GM21423 (cell line): ENCODE results near the gene MMP23B.
"Not testable (repeated sequence)": the region's sequence is repeated elsewhere in the genome, so short reads cannot be mapped to it uniquely, and the experiment has no call there.

Source experiments
- ATAC-seq: cut with Tn5 transposase; IDR thresholded peaks from one replicate; pipeline ENCODE4 v1.9.1; 2021; ENCODE audit warnings: mild to moderate bottlenecking, moderate library complexity; ENCODE audit not compliant: unreplicated experiment

Gene MMP23B

GRCh38 chr1:1629430-1630190 is 2.4 kb upstream of the MMP23B start:
- peak; percentile 5 for ATAC-seq

DNA sequence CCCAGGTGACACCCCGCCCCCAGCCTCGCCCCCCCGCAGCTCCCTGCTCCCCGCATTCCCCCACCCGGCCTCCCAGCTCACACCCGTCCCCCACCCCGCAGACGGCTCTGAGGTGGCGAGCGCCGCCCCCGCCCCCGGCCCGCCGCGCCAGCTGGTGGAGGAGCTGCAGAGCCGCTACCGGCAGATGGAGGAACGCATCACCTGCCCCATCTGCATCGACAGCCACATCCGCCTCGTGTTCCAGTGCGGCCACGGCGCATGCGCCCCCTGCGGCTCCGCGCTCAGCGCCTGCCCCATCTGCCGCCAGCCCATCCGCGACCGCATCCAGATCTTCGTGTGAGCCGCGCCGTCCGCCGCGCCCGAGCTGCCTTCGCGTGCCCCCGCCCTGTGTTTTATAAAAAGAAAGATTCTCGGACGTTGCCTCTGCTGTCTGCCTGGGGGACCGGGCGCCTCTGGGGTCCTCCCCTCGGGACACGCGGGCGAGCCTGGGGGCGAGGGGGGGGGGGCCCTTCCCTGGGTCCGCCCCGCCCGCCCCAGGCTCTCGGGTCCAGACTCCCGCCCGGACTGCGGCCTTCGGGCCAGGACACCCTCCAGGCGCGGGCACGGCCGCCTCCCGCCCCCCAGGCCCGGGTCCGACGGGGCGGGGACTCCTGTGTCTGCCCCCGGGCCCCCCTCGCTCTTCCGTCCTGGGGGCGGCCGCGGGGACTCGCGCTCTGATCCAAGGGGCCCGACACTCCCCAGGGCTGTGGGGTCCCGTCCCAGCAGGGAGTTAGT is 1.6 kb upstream of the MMP23B start:
- ATAC-seq: peak; percentile 77

GRCh38 chr1:1630965-1631781 is 800 bp upstream of the MMP23B start:
- ATAC-seq: no peak

GRCh38 chr1:1633409-1633808 is 1.4 kb downstream of the MMP23B start:
- not testable (repeated sequence) for ATAC-seq

DNA sequence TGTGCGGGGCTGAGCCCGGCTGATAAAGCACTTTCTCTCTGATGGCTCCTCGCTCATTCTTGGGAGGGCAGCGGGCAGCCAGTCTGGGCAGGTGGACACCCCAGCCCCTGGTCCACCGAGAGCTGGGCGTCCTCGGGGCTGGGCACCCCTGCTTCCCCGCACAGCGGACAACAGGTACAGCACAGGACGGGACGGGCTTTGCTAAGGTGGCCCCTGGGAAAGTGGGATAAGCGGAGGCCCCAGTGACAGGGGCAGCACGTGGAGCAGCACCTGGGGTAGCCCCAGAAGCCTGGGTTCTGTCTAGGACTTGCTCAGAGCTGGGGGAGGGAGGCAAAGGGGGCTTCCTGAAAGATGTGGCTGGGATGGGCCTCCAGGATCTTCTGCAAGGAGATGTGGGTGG is 2.6 kb downstream of the MMP23B start:
- not testable (repeated sequence) for ATAC-seq

DNA sequence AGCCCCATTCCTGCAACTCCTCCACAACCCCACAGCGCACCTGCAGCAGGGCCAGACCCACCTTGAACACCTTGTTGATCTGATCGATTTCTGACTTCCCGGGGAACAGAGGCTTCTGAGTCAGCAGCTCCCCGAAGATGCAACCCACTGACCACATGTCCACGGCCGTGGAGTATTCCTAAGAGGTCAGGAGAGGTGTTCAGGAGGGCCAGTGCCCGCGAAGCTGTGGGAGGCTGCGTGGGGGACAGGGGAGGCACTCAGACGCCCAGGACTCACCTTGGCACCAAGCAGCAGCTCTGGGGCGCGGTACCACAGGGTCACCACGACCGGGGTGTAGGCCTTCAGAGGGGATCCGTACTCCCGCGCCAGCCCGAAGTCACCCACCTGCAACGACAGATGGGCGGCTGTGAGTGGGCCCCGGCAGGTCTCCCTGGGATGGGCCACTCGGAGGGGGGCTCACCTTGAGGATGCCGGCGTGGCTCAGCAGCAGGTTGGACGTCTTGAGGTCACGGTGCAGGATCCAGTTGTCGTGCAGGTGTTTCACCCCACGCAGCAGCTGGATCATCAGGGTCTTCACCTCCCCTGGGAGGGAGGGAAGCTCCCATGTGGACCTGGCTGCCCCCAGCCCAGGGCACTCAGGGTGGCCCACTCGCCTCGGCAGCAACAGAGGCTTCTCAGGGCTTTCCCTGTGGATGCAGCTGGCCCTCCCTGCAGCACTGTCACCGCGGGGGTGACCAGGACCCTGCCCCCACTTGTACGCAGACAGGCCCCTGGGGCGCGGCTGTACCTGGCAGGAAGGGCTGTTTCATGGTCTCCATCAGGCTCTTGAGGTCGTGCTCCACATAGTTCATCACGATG is 4.9 kb downstream of the MMP23B start:
- not testable (repeated sequence) for ATAC-seq

- ATAC-seq: not testable (repeated sequence)
Observed at GRCh38 chr1:1637479-1637875, 5.5 kb downstream of the MMP23B start.

DNA sequence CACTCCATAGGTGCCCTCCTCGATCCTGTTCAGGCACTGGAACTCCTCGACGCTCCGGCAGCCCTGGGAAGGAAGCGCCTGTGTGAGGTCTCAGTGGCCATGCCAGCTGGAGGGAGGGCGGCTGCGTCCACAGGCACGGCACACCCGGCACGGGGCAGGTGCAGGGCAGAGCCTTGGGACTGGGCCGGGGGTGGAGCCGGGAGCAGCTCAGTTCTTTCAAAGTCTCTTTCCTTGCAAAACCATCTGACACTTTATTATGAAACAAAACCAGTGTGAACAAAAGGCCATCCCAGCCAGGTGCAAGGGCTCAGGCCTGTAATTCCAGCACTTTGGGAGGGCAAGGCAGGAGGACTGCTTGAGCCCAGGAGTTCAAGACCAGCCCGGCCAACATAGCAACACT is 6.6 kb downstream of the MMP23B start:
- not testable (repeated sequence) for ATAC-seq

- ATAC-seq: not testable (repeated sequence)
Observed at GRCh38 chr1:1639368-1639767, 7.4 kb downstream of the MMP23B start.

- not testable (repeated sequence) for ATAC-seq
Observed at GRCh38 chr1:1640081-1640480, 8.1 kb downstream of the MMP23B start.

GRCh38 chr1:1640711-1641461 is 8.9 kb downstream of the MMP23B start:
- not testable (repeated sequence) for ATAC-seq

DNA sequence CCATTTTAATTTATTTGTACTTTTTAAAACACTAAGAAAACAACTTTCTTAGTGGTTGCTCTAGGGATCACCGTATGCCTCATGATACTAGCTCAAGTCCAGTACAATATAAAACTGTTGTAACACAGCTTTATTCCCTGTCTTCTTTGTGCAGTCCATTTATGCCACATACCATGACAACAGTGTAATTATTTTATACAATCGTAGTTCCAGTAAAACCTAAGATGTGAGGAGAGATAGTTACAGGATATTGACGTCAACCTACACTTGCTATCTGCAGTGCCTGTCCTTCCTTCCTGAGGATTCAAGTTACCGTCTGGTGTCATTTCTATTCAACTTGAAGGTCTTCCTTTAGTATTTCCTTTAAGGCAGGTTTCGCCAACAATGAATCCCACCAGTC is 14.4 kb downstream of the MMP23B start:
- not testable (repeated sequence) for ATAC-seq

DNA sequence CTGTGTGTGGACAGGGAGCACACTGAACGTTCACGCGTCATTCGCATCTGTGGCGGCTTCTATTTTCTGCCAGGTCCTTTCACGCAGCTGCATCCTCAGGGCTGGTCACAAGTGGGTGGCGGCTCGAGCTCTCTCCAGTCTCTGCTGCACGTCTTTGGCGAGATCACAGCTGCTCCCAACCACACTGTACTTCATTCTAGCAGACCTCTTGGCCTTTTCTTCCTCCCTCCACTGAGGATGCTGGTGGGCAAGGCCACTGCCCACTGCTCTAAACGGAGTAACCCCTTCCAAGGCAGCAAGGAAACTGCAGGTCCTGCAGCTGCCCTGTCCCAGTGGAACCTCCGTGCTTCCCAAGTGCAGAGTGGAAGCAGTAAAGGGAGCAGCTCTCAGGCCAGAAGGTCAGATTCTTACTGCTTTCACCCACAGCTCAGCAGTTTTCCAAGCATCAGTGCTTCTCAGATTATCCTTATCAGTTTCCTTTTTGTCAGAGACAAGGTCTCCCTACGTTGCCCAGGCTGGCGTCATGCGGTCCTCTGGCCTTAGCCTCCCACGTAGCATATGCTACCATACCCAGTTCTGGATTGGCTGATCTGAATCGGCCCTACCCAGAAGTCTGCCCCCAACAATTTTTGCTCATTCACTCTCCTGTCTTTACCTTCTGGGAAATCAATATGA is 15.7 kb downstream of the MMP23B start:
- ATAC-seq: not testable (repeated sequence)

- not testable (repeated sequence) for ATAC-seq
Observed at GRCh38 chr1:1648265-1648664, 16.3 kb downstream of the MMP23B start.

GRCh38 chr1:1658583-1659549 is 26.9 kb downstream of the MMP23B start, which contains the start of gene CDK11B:
TSS of gene CDK11B (minus strand) at chr1:1659004. CDS start at chr1:1657485, 1,519 bp downstream.
- ATAC-seq: peak; percentile 78

DNA sequence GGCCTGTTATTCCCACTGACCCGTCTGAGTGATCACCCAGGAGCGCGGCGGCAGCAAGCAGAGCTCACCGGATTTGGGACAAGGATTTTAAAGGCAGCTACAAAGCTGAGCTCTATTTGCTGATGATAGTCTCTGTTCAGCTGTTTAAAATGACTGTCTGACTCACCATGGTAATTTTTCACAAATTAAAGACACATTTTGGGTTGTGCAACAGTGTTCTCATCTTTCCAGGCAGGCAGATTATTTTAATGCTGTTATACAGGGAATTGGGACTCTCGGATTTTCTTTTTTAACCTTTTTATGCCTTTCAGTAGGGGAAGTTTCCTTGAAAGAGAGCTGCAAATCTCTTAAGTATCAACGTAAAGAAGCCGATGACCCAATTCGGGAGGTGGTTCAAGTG is 30.4 kb downstream of the MMP23B start:
- not testable (repeated sequence) for ATAC-seq

DNA sequence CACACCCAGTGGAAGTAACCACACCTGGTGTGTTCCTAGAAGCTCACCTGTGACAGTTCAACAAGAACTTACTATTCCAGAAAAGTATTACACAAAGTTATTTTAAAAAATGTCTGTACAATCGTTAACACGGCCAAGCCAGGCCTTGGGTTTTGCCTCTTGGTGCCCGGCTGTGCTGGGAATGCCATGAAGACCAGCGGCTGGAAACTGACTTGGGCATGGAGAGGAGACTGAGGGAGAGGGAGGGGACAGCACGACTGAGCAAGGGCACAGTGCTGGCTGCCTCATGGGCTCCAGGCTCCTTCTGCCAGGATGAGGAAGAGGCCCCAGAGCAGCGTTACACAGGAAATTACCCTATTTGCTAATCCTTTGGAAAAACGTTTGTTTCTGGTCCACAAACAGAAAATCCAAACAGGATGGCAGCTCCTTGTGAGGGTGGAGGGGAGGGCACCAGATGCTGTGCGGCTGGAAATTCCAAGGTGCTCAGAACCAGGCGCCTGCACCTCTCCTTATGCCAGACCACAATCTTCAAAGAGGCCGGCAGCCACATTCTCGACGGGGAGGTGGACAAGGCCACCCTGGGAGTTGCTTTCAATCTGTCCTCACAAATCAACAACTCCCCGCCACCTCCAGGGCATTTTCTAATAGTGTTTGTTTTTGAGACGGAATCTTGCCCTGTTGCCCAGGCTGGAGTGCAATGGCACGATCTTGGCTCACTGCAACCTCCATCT is 31.0 kb downstream of the MMP23B start:
- ATAC-seq: not testable (repeated sequence)
